Astrocyte (in vitro differentiated cells and primary cell): ENCODE data around the gene RBM20. TPM values are rescaled to one million over a fixed set of nuclear protein-coding genes. Genes with fewer than 3 reads are reported as not detected.

Experiments used
- DNase-seq: peaks from one replicate; pipeline ENCODE4 v3.0.0-alpha.2; 2010; ENCODE audit warnings: low read depth
- FAIRE-seq: peaks from 2 replicates; lab custom pipeline; 2011; peaks lifted over from hg19 to GRCh38; lab: Jason Lieb, UNC
- H2AFZ ChIP-seq: 2 replicates; pipeline ENCODE4 v1.6.0; 2012; ENCODE audit warnings: low read depth, low read length, inconsistent platforms
- H3K27ac ChIP-seq: 2 replicates; pipeline ENCODE4 v1.5.1; 2011; ENCODE audit warnings: low read depth, low read length, inconsistent platforms
- H3K27me3 ChIP-seq: 2 replicates; pipeline ENCODE4 v1.6.0; 2011; ENCODE audit warnings: low read length, inconsistent platforms; ENCODE audit not compliant: insufficient read depth
- H3K36me3 ChIP-seq: 2 replicates; pipeline ENCODE4 v1.5.1; 2011; ENCODE audit warnings: low read length, inconsistent platforms; ENCODE audit not compliant: insufficient read depth
- H3K4me1 ChIP-seq: 2 replicates; pipeline ENCODE4 v1.5.1; 2011; ENCODE audit warnings: low read length, inconsistent platforms; ENCODE audit not compliant: insufficient read depth
- H3K4me2 ChIP-seq: 2 replicates; pipeline ENCODE4 v1.6.0; 2012; ENCODE audit warnings: low read length, inconsistent platforms
- H3K4me3 ChIP-seq: 2 replicates; pipeline ENCODE4 v1.5.1; 2011; ENCODE audit warnings: low read depth, mild to moderate bottlenecking, low read length, inconsistent platforms; ENCODE audit not compliant: insufficient read depth
- H3K79me2 ChIP-seq: 2 replicates; pipeline ENCODE4 v1.6.0; 2012; ENCODE audit warnings: mild to moderate bottlenecking, low read length, inconsistent platforms; ENCODE audit not compliant: insufficient read depth
- H3K9ac ChIP-seq: 2 replicates; pipeline ENCODE4 v1.6.0; 2012; ENCODE audit warnings: mild to moderate bottlenecking, low read length, inconsistent platforms
- H3K9me3 ChIP-seq: 2 replicates; pipeline ENCODE4 v1.5.1; 2012; ENCODE audit warnings: low read depth, mild to moderate bottlenecking, low read length, inconsistent platforms; ENCODE audit not compliant: insufficient read depth
- H4K20me1 ChIP-seq: 2 replicates; pipeline ENCODE4 v1.6.0; 2012; ENCODE audit warnings: low read length, inconsistent platforms; ENCODE audit not compliant: insufficient read depth
- H3K27ac Mint-ChIP-seq: one replicate; pipeline ENCODE4 v1.8.0; 2021; ENCODE audit warnings: mild to moderate bottlenecking, mixed read lengths; ENCODE audit not compliant: unreplicated experiment
- H3K27me3 Mint-ChIP-seq: one replicate; pipeline ENCODE4 v1.8.0; 2021; ENCODE audit warnings: low read depth, mixed read lengths; ENCODE audit not compliant: unreplicated experiment
- H3K36me3 Mint-ChIP-seq: one replicate; pipeline ENCODE4 v1.8.0; 2021; ENCODE audit warnings: low read depth, mixed read lengths; ENCODE audit not compliant: unreplicated experiment
- H3K4me1 Mint-ChIP-seq: one replicate; pipeline ENCODE4 v1.8.0; 2021; ENCODE audit warnings: low read depth, mixed read lengths; ENCODE audit not compliant: unreplicated experiment
- H3K4me3 Mint-ChIP-seq: one replicate; pipeline ENCODE4 v1.8.0; 2021; ENCODE audit warnings: mild to moderate bottlenecking, moderate library complexity, mixed read lengths; ENCODE audit not compliant: unreplicated experiment
- H3K9me3 Mint-ChIP-seq: one replicate; pipeline ENCODE4 v1.8.0; 2021; ENCODE audit warnings: mild to moderate bottlenecking, mixed read lengths; ENCODE audit not compliant: unreplicated experiment
- EZH2 ChIP-seq: IDR thresholded peaks from 2 replicates; pipeline ENCODE4 v1.6.1; 2012; ENCODE audit warnings: mild to moderate bottlenecking, low read length, inconsistent platforms; ENCODE audit not compliant: insufficient read depth
- total RNA-seq: library from RNA; stranded (reverse); gene quantifications from 2 replicates; pipeline ENCODE4 v1.2.1, GENCODE V29; 2021
- TF ChIP-seq, protein P1 (sequence below): IDR thresholded peaks from 2 replicates; pipeline ENCODE4 v1.5.1; 2011; ENCODE audit warnings: low read depth, mild to moderate bottlenecking, inconsistent platforms, low read length, moderate library complexity; ENCODE audit not compliant: insufficient read depth

Gene RBM20
- total RNA-seq, 1 donor from 2014 or later = 1.5 TPM

GRCh38 chr10:110803830-110804338, 159.7 kb downstream of the RBM20 start:
- peak overlapping the region; percentile 41 for H3K4me3 Mint-ChIP-seq
- H3K27ac Mint-ChIP-seq = no peak overlapping the region
- H3K9ac ChIP-seq = no peak overlapping the region
- peaks cover 4% of the 10 kb centered on the region for H3K36me3 Mint-ChIP-seq
- no peaks in the 10 kb centered on the region for H3K27me3 ChIP-seq
- FAIRE-seq (no peak), DNase-seq (no peak)
- H2AFZ ChIP-seq = peak overlapping the region; percentile 28
- H3K4me2 ChIP-seq = no peak overlapping the region
- no peak overlapping the region for H3K4me3 ChIP-seq
- H3K79me2 ChIP-seq = no peaks in the 10 kb centered on the region
- H3K27me3 Mint-ChIP-seq = peaks cover 4% of the 10 kb centered on the region
- H3K4me1 ChIP-seq = peaks cover 17% of the 10 kb centered on the region
- no peaks in the 10 kb centered on the region for H3K36me3 ChIP-seq
- H4K20me1 ChIP-seq = no peaks in the 10 kb centered on the region
- H3K27ac ChIP-seq = no peak overlapping the region
- H3K9me3 ChIP-seq = no peaks in the 10 kb centered on the region
- no peaks in the 10 kb centered on the region for H3K9me3 Mint-ChIP-seq
- peaks cover 8% of the 10 kb centered on the region for H3K4me1 Mint-ChIP-seq
- TF ChIP-seq EZH2 = no peak
- TF ChIP-seq, protein P1, sequence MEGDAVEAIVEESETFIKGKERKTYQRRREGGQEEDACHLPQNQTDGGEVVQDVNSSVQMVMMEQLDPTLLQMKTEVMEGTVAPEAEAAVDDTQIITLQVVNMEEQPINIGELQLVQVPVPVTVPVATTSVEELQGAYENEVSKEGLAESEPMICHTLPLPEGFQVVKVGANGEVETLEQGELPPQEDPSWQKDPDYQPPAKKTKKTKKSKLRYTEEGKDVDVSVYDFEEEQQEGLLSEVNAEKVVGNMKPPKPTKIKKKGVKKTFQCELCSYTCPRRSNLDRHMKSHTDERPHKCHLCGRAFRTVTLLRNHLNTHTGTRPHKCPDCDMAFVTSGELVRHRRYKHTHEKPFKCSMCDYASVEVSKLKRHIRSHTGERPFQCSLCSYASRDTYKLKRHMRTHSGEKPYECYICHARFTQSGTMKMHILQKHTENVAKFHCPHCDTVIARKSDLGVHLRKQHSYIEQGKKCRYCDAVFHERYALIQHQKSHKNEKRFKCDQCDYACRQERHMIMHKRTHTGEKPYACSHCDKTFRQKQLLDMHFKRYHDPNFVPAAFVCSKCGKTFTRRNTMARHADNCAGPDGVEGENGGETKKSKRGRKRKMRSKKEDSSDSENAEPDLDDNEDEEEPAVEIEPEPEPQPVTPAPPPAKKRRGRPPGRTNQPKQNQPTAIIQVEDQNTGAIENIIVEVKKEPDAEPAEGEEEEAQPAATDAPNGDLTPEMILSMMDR = peak; percentile 48

DNA sequence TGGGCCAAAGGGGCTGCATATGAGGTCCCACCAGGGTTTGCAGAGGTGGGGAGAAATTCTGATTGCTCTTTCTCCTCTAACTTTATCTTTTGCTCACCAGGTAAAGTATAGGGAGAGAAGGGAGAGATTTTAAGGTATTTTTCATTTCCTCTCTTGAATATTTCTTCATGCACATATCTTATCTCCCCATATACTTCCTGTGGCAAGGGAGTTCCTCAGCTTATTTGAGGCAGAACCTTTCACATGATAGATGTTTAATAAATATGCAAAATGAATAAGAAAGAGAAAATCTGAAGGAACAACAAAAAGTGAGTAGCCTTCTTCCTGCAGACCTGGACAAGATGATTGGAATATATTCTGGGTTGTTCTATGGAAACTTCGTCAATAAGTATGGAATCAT, 160.2 kb downstream of the RBM20 start:
- Histone ChIP-seq H3K9me3 (no peaks in the 10 kb centered on the region), H3K27me3 (no peaks in the 10 kb centered on the region), H3K4me1 (peaks cover 17% of the 10 kb centered on the region), H3K4me2 (no peak overlapping the region), H3K4me3 (no peak overlapping the region), H4K20me1 (no peaks in the 10 kb centered on the region), H3K9ac (no peak overlapping the region), H2AFZ (no peak overlapping the region), H3K36me3 (no peaks in the 10 kb centered on the region), H3K79me2 (no peaks in the 10 kb centered on the region), H3K27ac (no peak overlapping the region)
- H3K27ac Mint-ChIP-seq = no peak overlapping the region
- DNase-seq = no peak
- peaks cover 8% of the 10 kb centered on the region for H3K4me1 Mint-ChIP-seq
- H3K36me3 Mint-ChIP-seq = peaks cover 4% of the 10 kb centered on the region
- no peak overlapping the region for H3K4me3 Mint-ChIP-seq
- TF ChIP-seq EZH2 = no peak
- TF ChIP-seq, protein P1 = no peak
- H3K27me3 Mint-ChIP-seq = peaks cover 4% of the 10 kb centered on the region
- FAIRE-seq = no peak
- no peaks in the 10 kb centered on the region for H3K9me3 Mint-ChIP-seq

GRCh38 chr10:110805292-110805691, 161.2 kb downstream of the RBM20 start:
- H3K27ac ChIP-seq = no peak overlapping the region
- no peaks in the 10 kb centered on the region for H3K9me3 ChIP-seq
- no peak for TF ChIP-seq EZH2
- TF ChIP-seq, protein P1 = no peak
- Mint-ChIP-seq H3K27me3 (peaks cover 4% of the 10 kb centered on the region), H3K4me1 (peaks cover 8% of the 10 kb centered on the region), H3K4me3 (no peak overlapping the region), H3K36me3 (peaks cover 4% of the 10 kb centered on the region), H3K9me3 (no peaks in the 10 kb centered on the region), H3K27ac (no peak overlapping the region)
- DNase-seq (no peak), FAIRE-seq (no peak)
- no peak overlapping the region for H2AFZ ChIP-seq
- no peaks in the 10 kb centered on the region for H3K27me3 ChIP-seq
- H3K36me3 ChIP-seq = no peaks in the 10 kb centered on the region
- H3K4me3 ChIP-seq = no peak overlapping the region
- H3K9ac ChIP-seq = no peak overlapping the region
- H3K4me1 ChIP-seq = peaks cover 17% of the 10 kb centered on the region
- no peak overlapping the region for H3K4me2 ChIP-seq
- no peaks in the 10 kb centered on the region for H3K79me2 ChIP-seq
- H4K20me1 ChIP-seq = no peaks in the 10 kb centered on the region
